ENCODE results near the gene ITSN2.

ITSN2 gene

GRCh38 chr2:24191848-24192247, 168.5 kb downstream of the ITSN2 start:
- no peak for DNase-seq
- intact Hi-C loops (cut with DNase I) = no loop called here

- intact Hi-C loops (cut with DNase I) = no loop called here
- DNase-seq = no peak
These were observed 169.2 kb downstream of the ITSN2 start for GRCh38 chr2:24191156-24191555.

GRCh38 chr2:24190503-24190902, 169.8 kb downstream of the ITSN2 start:
- intact Hi-C loops (cut with DNase I) = no loop called here
- DNase-seq = peak in 1 of 10 donors; percentile 57

GRCh38 chr2:24189551-24189950, 170.8 kb downstream of the ITSN2 start:
- intact Hi-C loops (cut with DNase I) = no loop called here
- DNase-seq = no peak

GRCh38 chr2:24183366-24184069, 176.8 kb downstream of the ITSN2 start:
- no peak for DNase-seq
- intact Hi-C loops (cut with DNase I) = no loop called here

- intact Hi-C loops (cut with DNase I) = no loop called here
- no peak for DNase-seq
These were observed 177.8 kb downstream of the ITSN2 start for GRCh38 chr2:24182507-24182906.

- intact Hi-C loops (cut with DNase I) = no loop called here
These were observed 178.5 kb downstream of the ITSN2 start for GRCh38 chr2:24181849-24182248.

GRCh38 chr2:24179683-24180082, 180.7 kb downstream of the ITSN2 start:
- intact Hi-C loops (cut with DNase I) = no loop called here
- no peak for DNase-seq

More at GRCh38 chr2:24181849-24182248, 178.5 kb downstream of the ITSN2 start:
- DNase-seq = no peak

GRCh38 chr2:24176326-24176725, 184.0 kb downstream of the ITSN2 start:
- no peak for DNase-seq
- intact Hi-C loops (cut with DNase I) = no loop called here

- intact Hi-C loops (cut with DNase I) = no loop called here
- no peak for DNase-seq
These were observed 184.6 kb downstream of the ITSN2 start for GRCh38 chr2:24175631-24176187.

GRCh38 chr2:24174851-24175277, 185.5 kb downstream of the ITSN2 start, which contains the start of gene FAM228A:
TSS of gene FAM228A (plus strand) at chr2:24175053. CDS start at chr2:24175481, 428 bp downstream.
- DNase-seq = no peak
- intact Hi-C loops (cut with DNase I) = no loop called here

GRCh38 chr2:24169023-24169422, 191.3 kb downstream of the ITSN2 start:
- DNase-seq = no peak
- intact Hi-C loops (cut with DNase I) = no loop called here

- intact Hi-C loops (cut with DNase I) = no loop called here
- no peak for DNase-seq
These were observed 195.8 kb downstream of the ITSN2 start for GRCh38 chr2:24164416-24164973.

- DNase-seq = no peak
- intact Hi-C loops (cut with DNase I) = no loop called here
These were observed 196.7 kb downstream of the ITSN2 start for GRCh38 chr2:24163601-24164000.

- DNase-seq = no peak
These were observed 197.2 kb downstream of the ITSN2 start for GRCh38 chr2:24163186-24163585.

GRCh38 chr2:24162494-24162893, 197.8 kb downstream of the ITSN2 start:
- intact Hi-C loops (cut with DNase I) = no loop called here
- no peak for DNase-seq

More at GRCh38 chr2:24163186-24163585, 197.2 kb downstream of the ITSN2 start:
- intact Hi-C loops (cut with DNase I) = no loop called here

- DNase-seq = no peak
- intact Hi-C loops (cut with DNase I) = no loop called here
These were observed 199.6 kb downstream of the ITSN2 start for GRCh38 chr2:24160761-24161160.

GRCh38 chr2:24159708-24160107, 200.6 kb downstream of the ITSN2 start:
- DNase-seq = no peak
- intact Hi-C loops (cut with DNase I) = no loop called here

GRCh38 chr2:24158131-24158530, 202.2 kb downstream of the ITSN2 start:
- intact Hi-C loops (cut with DNase I) = no loop called here
- DNase-seq = no peak

GRCh38 chr2:24153478-24153877, 206.9 kb downstream of the ITSN2 start:
- intact Hi-C loops (cut with DNase I) = no loop called here
- DNase-seq = peak in 1 of 10 donors; percentile 19

Measured in posterior cingulate gyrus (tissue), 11 donors.